GM18870 (cell line): Measurements from ENCODE around the gene IMP3.
"Not testable (repeated sequence)": the region's sequence is repeated elsewhere in the genome, so short reads cannot be mapped to it uniquely, and the experiment has no call there.

Experiments used
- ATAC-seq: cut with Tn5 transposase; IDR thresholded peaks from one replicate; pipeline ENCODE4 v1.9.1; 2021; ENCODE audit warnings: moderate library complexity; ENCODE audit not compliant: unreplicated experiment

IMP3 gene

GRCh38 chr15:75651810-75652543 is 12.0 kb upstream of the IMP3 start:
- no peak for ATAC-seq

- ATAC-seq = no peak
These were observed 11.1 kb upstream of the IMP3 start for GRCh38 chr15:75650908-75651809.

GRCh38 chr15:75649848-75650247 is 9.8 kb upstream of the IMP3 start:
- ATAC-seq = no peak

GRCh38 chr15:75649045-75649761 is 9.2 kb upstream of the IMP3 start:
- ATAC-seq = no peak

- ATAC-seq = no peak
These were observed 8.4 kb upstream of the IMP3 start for GRCh38 chr15:75648156-75649000.

GRCh38 chr15:75647370-75648155 is 7.5 kb upstream of the IMP3 start, which contains the start of gene SNX33:
TSS of gene SNX33 (plus strand) at chr15:75647912. CDS start at chr15:75649103, 1,191 bp downstream.
- no peak for ATAC-seq

- no peak for ATAC-seq
These were observed 6.9 kb upstream of the IMP3 start for GRCh38 chr15:75646944-75647364.

- ATAC-seq = no peak
These were observed 6.3 kb upstream of the IMP3 start for GRCh38 chr15:75646112-75646943.

- ATAC-seq = no peak
These were observed 4.4 kb upstream of the IMP3 start for GRCh38 chr15:75644376-75644775.

- ATAC-seq = no peak
These were observed 1.6 kb upstream of the IMP3 start for GRCh38 chr15:75641603-75642002.

- ATAC-seq = no peak
These were observed 1.1 kb upstream of the IMP3 start for GRCh38 chr15:75641179-75641503.

GRCh38 chr15:75640483-75641178 is 607 bp upstream of the IMP3 start:
- peak; percentile 7 for ATAC-seq

- ATAC-seq = no peak
These were observed 774 bp downstream of the IMP3 start for GRCh38 chr15:75639191-75639708.

GRCh38 chr15:75637245-75638009 is 2.6 kb downstream of the IMP3 start:
- ATAC-seq = no peak

GRCh38 chr15:75636026-75636425 is 4.0 kb downstream of the IMP3 start:
- ATAC-seq = no peak

GRCh38 chr15:75633922-75634321 is 6.1 kb downstream of the IMP3 start:
- not testable (repeated sequence) for ATAC-seq

GRCh38 chr15:75631935-75632334 is 8.1 kb downstream of the IMP3 start:
- no peak for ATAC-seq
